ENCODE data around the gene TRAF6. TPM values are rescaled to one million over a fixed set of nuclear protein-coding genes. Genes with fewer than 3 reads are reported as not detected.
"Not testable (repeated sequence)": the region's sequence is repeated elsewhere in the genome, so short reads cannot be mapped to it uniquely, and the experiment has no call there.

TRAF6 gene
- total RNA-seq, 1 donor from 2014 or later, result 7.5 TPM

- H3K4me3 ChIP-seq (ENCODE audit: low read depth, low read length), result no peak overlapping the region
- TF ChIP-seq, protein P1, sequence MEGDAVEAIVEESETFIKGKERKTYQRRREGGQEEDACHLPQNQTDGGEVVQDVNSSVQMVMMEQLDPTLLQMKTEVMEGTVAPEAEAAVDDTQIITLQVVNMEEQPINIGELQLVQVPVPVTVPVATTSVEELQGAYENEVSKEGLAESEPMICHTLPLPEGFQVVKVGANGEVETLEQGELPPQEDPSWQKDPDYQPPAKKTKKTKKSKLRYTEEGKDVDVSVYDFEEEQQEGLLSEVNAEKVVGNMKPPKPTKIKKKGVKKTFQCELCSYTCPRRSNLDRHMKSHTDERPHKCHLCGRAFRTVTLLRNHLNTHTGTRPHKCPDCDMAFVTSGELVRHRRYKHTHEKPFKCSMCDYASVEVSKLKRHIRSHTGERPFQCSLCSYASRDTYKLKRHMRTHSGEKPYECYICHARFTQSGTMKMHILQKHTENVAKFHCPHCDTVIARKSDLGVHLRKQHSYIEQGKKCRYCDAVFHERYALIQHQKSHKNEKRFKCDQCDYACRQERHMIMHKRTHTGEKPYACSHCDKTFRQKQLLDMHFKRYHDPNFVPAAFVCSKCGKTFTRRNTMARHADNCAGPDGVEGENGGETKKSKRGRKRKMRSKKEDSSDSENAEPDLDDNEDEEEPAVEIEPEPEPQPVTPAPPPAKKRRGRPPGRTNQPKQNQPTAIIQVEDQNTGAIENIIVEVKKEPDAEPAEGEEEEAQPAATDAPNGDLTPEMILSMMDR (conservative IDR thresholded peaks at IDR 0.05; ENCODE audit: low read depth, low read length), result no peak
- no peak for DNase-seq (ENCODE audit: low read depth)
These were observed 16.7 kb downstream of the TRAF6 start for GRCh38 chr11:36493332-36493731.

- TF ChIP-seq, protein P1 (conservative IDR thresholded peaks at IDR 0.05; ENCODE audit: low read depth, low read length), result peak; percentile 83
- DNase-seq (ENCODE audit: low read depth), result no peak
- H3K4me3 ChIP-seq (ENCODE audit: low read depth, low read length), result no peak overlapping the region
These were observed 17.3 kb downstream of the TRAF6 start for GRCh38 chr11:36492724-36493304.

DNA sequence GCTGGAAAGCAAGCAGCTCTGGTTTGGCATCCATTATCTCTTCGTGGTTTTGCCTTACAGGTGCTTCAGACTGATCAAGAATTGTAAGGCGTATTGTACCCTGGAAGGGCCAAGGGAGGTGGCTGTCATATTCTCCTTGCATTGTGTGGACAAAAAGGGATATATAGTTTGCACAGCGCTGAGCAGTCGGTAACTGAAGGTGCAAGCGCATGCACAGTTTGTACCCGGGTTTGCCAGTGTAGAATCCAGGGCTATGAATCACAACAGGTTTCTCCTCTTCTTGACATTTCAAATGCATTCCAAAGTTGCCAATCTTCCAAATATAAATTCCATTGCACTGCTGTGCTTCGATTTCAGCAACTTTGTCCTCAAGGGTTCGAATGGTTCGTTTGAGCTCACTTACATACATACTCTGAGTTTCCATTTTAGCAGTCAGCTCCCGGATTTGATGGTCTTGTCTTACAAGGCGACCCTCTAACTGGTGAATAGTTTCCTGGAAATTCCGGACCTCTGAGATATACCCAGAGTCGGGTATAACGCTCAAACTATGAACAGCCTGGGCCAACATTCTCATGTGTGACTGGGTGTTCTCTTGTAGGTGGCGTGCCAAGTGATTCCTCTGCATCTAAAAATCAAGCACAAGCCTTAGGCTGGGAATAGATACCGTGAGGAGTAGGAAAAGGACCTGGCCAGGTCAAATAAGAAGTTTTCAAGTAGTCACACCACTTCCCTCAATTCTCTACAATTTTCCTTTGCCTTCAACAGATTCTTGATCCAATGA is 19.9 kb downstream of the TRAF6 start:
- TF ChIP-seq, protein P1 (conservative IDR thresholded peaks at IDR 0.05; ENCODE audit: low read depth, low read length), result no peak
- DNase-seq (ENCODE audit: low read depth), result no peak

GRCh38 chr11:36488096-36488495 is 22.0 kb downstream of the TRAF6 start:
- TF ChIP-seq, protein P1 (conservative IDR thresholded peaks at IDR 0.05; ENCODE audit: low read depth, low read length), result no peak
- no peak for DNase-seq (ENCODE audit: low read depth)
- no peak overlapping the region for H3K4me3 ChIP-seq (ENCODE audit: low read depth, low read length)

More for the DNA sequence above, 19.9 kb downstream of the TRAF6 start:
- no peak overlapping the region for H3K4me3 ChIP-seq (ENCODE audit: low read depth, low read length)

- no peak for DNase-seq (ENCODE audit: low read depth)
- H3K4me3 ChIP-seq (ENCODE audit: low read depth, low read length), result no peak overlapping the region
- TF ChIP-seq, protein P1 (conservative IDR thresholded peaks at IDR 0.05; ENCODE audit: low read depth, low read length), result no peak
These were observed 22.5 kb downstream of the TRAF6 start for GRCh38 chr11:36487619-36488018.

GRCh38 chr11:36485298-36486002 is 24.6 kb downstream of the TRAF6 start:
- DNase-seq (ENCODE audit: low read depth), result no peak
- TF ChIP-seq, protein P1 (conservative IDR thresholded peaks at IDR 0.05; ENCODE audit: low read depth, low read length), result no peak
- no peak overlapping the region for H3K4me3 ChIP-seq (ENCODE audit: low read depth, low read length)

DNA sequence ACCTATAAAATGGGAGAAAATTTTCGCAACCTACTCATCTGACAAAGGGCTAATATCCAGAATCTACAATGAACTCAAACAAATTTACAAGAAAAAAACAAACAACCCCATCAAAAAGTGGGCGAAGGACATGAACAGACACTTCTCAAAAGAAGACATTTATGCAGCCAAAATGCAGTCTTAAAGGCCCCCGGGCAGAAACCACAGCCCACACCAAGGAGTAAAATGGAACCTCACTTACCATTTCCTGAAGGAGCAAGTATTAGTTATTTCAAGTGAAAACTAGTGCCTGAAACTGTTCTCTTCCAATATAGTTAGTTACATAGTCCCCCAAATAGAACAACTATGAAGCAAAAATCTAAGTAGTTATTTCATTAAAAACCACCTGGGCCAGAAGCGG is 27.0 kb downstream of the TRAF6 start:
- H3K4me3 ChIP-seq (ENCODE audit: low read depth, low read length); DNase-seq (ENCODE audit: low read depth): not testable (repeated sequence)

Measured in epithelial cell of proximal tubule (primary cell).